RWPE2 (cell line): ENCODE measurements around the gene WFDC9.
"Not testable (repeated sequence)": the region's sequence is repeated elsewhere in the genome, so short reads cannot be mapped to it uniquely, and the experiment has no call there.

ENCODE experiments used
- ATAC-seq: fragments of 200-7000 bp; cut with Tn5 transposase; 3 replicates; pipeline ENCODE4 v1.9.1; 2021; ENCODE audit warnings: low read depth
- DNase-seq: peaks from one replicate; pipeline ENCODE4 v3.0.0-alpha.2; 2020; ENCODE audit warnings: low spot score
- H3K27ac ChIP-seq: fragments of 450-650 bp; 2 replicates; pipeline ENCODE4 v1.5.1; 2017; ENCODE audit warnings: mild to moderate bottlenecking; ENCODE audit not compliant: poor library complexity, severe bottlenecking
- H3K27me3 ChIP-seq: fragments of 250-450 bp; sonication (Bioruptor Pico); 2 replicates; pipeline ENCODE4 v1.5.1; 2021; ENCODE audit warnings: mild to moderate bottlenecking, moderate library complexity; ENCODE audit not compliant: insufficient read depth, poor library complexity, severe bottlenecking
- H3K36me3 ChIP-seq: fragments of 250-450 bp; sonication (Bioruptor Pico); 2 replicates; pipeline ENCODE4 v1.5.1; 2020; ENCODE audit warnings: low read depth, mild to moderate bottlenecking, moderate library complexity
- H3K4me1 ChIP-seq: fragments of 250-450 bp; sonication (Bioruptor Pico); 2 replicates; pipeline ENCODE4 v1.5.1; 2021; ENCODE audit warnings: mild to moderate bottlenecking, moderate library complexity; ENCODE audit not compliant: insufficient read depth, poor library complexity, severe bottlenecking
- H3K4me3 ChIP-seq: fragments of 250-450 bp; sonication (Bioruptor Pico); 2 replicates; pipeline ENCODE4 v1.5.1; 2021; ENCODE audit warnings: mild to moderate bottlenecking, moderate library complexity; ENCODE audit not compliant: severe bottlenecking
- H3K9me3 ChIP-seq: fragments of 250-450 bp; sonication (Bioruptor Pico); 2 replicates; pipeline ENCODE4 v1.5.1; 2021; ENCODE audit warnings: mild to moderate bottlenecking, moderate library complexity; ENCODE audit not compliant: severe bottlenecking
- CTCF ChIP-seq: fragments of 450-650 bp; IDR thresholded peaks from one replicate; pipeline ENCODE4 v1.5.1; 2017; ENCODE audit warnings: mild to moderate bottlenecking, moderate library complexity; ENCODE audit not compliant: poor library complexity, severe bottlenecking

WFDC9 gene

GRCh38 chr20:45649312-45649863 lies 18.3 kb upstream of the WFDC9 start:
- no peak for TF ChIP-seq CTCF
- Histone ChIP-seq H3K4me1 (no peaks in the 10 kb centered on the region), H3K27me3 (peaks cover 4% of the 10 kb centered on the region), H3K27ac (no peak overlapping the region), H3K9me3 (no peaks in the 10 kb centered on the region), H3K36me3 (no peaks in the 10 kb centered on the region), H3K4me3 (no peak overlapping the region)
- DNase-seq: no peak
- ATAC-seq: no peak

- peak; percentile 33; the same call in 2 of the 3 replicates for ATAC-seq
- peak; percentile 70 for DNase-seq
- no peak overlapping the region for H3K4me3 ChIP-seq
- no peak overlapping the region for H3K27ac ChIP-seq
- no peak for TF ChIP-seq CTCF
- no peaks in the 10 kb centered on the region for H3K9me3 ChIP-seq
- no peaks in the 10 kb centered on the region for H3K4me1 ChIP-seq
- H3K27me3 ChIP-seq: peaks cover 13% of the 10 kb centered on the region
- no peaks in the 10 kb centered on the region for H3K36me3 ChIP-seq
Observed at GRCh38 chr20:45647441-45648050, 16.5 kb upstream of the WFDC9 start.

GRCh38 chr20:45646875-45647274 lies 15.8 kb upstream of the WFDC9 start:
- TF ChIP-seq CTCF: no peak
- DNase-seq (peak; percentile 70), ATAC-seq (no peak)
- no peaks in the 10 kb centered on the region for H3K4me1 ChIP-seq
- H3K36me3 ChIP-seq: no peaks in the 10 kb centered on the region
- peaks cover 20% of the 10 kb centered on the region for H3K27me3 ChIP-seq
- no peak overlapping the region for H3K27ac ChIP-seq
- no peaks in the 10 kb centered on the region for H3K9me3 ChIP-seq
- H3K4me3 ChIP-seq: no peak overlapping the region

- H3K36me3 ChIP-seq, H3K27ac ChIP-seq, H3K4me3 ChIP-seq, ATAC-seq, H3K9me3 ChIP-seq, H3K4me1 ChIP-seq: not testable (repeated sequence)
- peak; percentile 66 for DNase-seq
- peaks cover 21% of the 10 kb centered on the region for H3K27me3 ChIP-seq
Observed at GRCh38 chr20:45645869-45646268, 14.8 kb upstream of the WFDC9 start.

- not testable (repeated sequence) for H3K27ac ChIP-seq, H3K9me3 ChIP-seq, H3K4me1 ChIP-seq, ATAC-seq, H3K4me3 ChIP-seq, H3K36me3 ChIP-seq
- DNase-seq: peak; percentile 56
- peaks cover 24% of the 10 kb centered on the region for H3K27me3 ChIP-seq
Observed at GRCh38 chr20:45641076-45641475, 10.0 kb upstream of the WFDC9 start.

- Histone ChIP-seq H3K36me3 (no peaks in the 10 kb centered on the region), H3K4me1 (no peaks in the 10 kb centered on the region), H3K27ac (no peak overlapping the region), H3K4me3 (no peak overlapping the region), H3K27me3 (peaks cover 23% of the 10 kb centered on the region), H3K9me3 (no peaks in the 10 kb centered on the region)
- TF ChIP-seq CTCF: no peak
- no peak for DNase-seq
- no peak for ATAC-seq
Observed at GRCh38 chr20:45639687-45640086, 8.6 kb upstream of the WFDC9 start.
